RWPE1 (cell line): Measurements from ENCODE around the gene KHDC1L.

Experiments used
- CTCF ChIA-PET: fragments of 350-600 bp; sonication (Branson Sonifier 250); formaldehyde crosslinking; extraction: SDS; loops from one replicate; lab custom pipeline; 2021; lab: Yijun Ruan, JAX
- POLR2A ChIA-PET: fragments of 400-600 bp; formaldehyde crosslinking; extraction: SDS; loops from one replicate; lab custom pipeline; 2020; ENCODE audit warnings: antibody characterized with exemption; ENCODE audit not compliant: low non-redundant PET; lab: Yijun Ruan, JAX
- DNase-seq: peaks from one replicate; pipeline ENCODE4 v3.0.0; 2012; ENCODE audit warnings: low spot score
- H3K27ac ChIP-seq: fragments of 450-650 bp; 2 replicates; pipeline ENCODE4 v1.5.1; 2017
- CTCF ChIP-seq: fragments of 450-650 bp; conservative IDR thresholded peaks from 2 replicates; pipeline ENCODE4 v1.5.1; 2017; ENCODE audit warnings: low read depth, mild to moderate bottlenecking

The KHDC1L gene

GRCh38 chr6:73174646-73175045 is 50.6 kb downstream of the KHDC1L start:
- ChIA-PET POLR2A (no interaction called here), CTCF (no interaction called here)
- no peak for DNase-seq
- H3K27ac ChIP-seq = no peak overlapping the region
- TF ChIP-seq CTCF = no peak
